ENCODE results near the gene MYO6. TPM values are rescaled to one million over a fixed set of nuclear protein-coding genes. Genes with fewer than 3 reads are reported as not detected.

MYO6 gene
- total RNA-seq = 19.5 and 19.9 TPM in 2 replicates

DNA sequence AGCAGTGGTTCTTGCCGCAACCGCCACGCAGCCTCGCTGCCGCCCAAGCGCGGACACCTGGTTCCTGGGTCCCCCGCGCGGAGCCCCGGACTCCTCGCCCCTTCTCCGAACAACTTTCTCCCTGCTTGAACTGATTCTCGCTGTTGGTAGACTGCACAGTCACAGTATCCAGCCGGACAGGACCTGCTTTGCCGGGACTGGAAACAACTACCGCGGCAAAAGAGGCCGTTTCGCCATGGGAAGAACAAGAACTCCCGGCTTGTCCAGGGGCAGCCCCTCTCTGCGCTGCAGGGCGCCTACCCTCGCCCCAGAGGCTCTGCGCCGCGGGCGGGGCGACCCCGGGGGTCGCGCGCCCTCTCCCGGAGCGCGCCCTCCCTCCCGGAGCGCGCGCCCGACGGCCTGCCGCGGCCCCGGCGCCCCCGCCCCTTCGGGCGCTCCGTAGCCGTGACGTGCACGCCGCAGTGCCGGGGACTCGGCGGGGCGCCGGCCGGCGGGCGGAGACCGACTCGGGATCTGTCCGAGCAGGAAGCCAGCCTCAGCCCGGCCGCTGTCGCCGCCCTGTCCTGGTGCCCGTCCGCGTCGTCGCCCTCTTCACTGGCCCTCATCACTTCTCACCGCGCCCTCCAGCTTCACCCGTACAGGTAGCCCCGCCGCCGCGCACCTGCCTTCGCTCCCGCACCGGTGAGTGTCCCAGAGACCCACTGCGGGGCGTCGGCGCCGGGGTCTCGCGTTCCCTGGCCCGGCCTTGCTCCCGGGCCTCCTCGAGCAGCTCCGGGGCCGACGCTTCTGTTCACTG lies at the start of gene MYO6:
MYO6 (plus strand) TSS at position 497 of the 796 bp plus-strand sequence. CDS start 68,309 bp downstream, outside the sequence.

Small RNA genes within 50 kb of the gene (small RNA-seq; reads per million reads assigned to genes)
- gene RF00019 (not detected), gene RNA5SP209 (not detected), gene RNU6-155P (not detected)

Other genes starting within 250 kb of the MYO6 start
- 118 and 125 TPM in 2 replicates for gene SENP6, start 147.4 kb upstream of the MYO6 start, total RNA-seq